SW480 (cell line): Measurements from ENCODE around the gene SND1.
A peak's percentile ranks its signal among the peaks of the same experiment; 100 is the strongest.

Experiments used
- DNase-seq: peaks from one replicate; pipeline ENCODE4 v3.0.0-alpha.2; 2016; ENCODE audit warnings: low spot score

SND1 gene

DNA sequence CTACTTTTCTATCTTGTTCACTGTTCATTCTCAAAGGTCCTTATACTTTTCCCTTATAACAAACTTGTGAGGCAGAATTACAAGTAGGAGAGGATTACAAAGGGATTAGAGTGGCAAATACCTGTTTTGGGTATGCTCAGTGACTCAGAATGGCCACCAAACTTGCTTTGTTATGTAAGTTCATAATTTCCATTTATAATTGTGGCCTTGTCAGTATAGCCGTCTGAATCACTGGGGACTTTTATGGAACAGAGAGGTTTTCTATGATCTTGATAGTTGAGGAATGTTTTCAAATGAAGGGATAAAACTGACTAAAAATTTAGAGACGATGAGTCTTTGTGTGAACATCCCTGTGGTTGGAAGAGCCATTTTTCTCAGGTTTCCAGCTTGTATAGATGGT is 116.2 kb downstream of the SND1 start:
- DNase-seq, result no peak

DNA sequence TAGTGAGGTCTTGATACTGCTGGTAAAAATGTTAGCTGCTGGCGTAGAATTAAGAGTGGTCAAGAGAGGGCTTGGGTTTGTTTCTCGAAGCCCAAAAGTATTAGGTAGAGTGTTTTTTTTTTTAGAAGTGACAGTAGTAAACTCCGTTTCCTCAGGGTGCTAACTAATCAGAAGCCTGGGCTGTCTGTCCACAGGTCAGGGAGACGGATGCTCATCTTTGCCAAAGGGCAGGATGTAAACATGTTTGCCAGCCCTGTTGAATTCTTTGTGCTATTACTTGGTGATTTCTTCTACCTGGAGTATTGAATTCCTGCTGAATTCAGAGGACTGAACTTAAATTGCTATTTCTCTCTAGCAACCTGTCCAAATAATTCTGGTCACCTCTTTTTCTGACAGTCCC is 117.1 kb downstream of the SND1 start:
- no peak for DNase-seq

DNA sequence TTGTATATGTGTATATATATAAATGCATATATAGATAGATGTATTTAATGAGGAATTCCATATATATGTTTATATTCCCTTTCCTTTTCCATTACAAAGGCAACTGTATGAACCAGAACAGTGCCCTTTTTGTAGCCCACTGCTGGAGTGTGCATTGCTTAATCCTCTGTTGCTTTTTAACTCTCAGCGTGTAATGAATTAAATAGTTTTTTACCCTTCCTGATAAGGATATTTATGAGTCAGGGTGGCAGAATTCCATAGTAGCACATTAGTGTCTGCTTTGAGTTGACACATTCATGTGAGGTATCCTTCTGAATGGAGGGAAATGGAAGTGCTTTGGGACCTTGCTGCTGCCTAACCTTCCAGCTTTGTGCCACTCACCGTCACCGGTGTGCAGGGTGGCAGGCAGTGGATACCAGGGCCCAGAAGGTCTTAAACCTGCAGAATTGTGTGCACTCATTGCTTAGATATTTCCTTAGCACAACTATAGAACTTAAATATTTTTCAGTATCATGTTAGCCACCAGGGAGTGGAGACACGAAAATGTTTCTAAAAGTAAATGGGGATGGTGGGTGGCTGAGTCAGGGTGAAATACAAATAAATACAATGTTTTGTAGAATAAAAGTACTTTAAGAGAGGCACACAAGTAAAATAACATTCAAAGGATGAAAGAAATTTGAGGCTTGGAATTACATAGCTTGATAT is 117.9 kb downstream of the SND1 start:
- no peak for DNase-seq

DNA sequence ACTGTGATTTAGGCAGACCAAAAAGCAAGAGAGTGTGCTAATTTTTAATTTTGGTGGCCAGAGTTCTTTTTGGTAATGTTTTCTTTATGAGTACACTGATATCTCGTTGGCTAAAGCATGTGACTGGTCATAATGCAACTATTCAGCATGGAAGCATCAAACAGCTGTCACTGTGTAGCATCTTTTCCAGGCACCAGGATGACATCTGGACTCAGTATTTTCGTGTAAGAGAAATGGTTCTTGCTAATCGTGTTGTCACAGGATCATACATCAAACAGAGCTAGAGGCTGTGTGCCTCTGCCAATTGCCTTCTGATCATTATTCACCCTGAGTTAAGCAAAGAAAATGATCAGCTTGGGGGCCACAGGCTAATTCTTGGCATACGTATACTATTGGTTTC is 118.9 kb downstream of the SND1 start:
- no peak for DNase-seq

DNA sequence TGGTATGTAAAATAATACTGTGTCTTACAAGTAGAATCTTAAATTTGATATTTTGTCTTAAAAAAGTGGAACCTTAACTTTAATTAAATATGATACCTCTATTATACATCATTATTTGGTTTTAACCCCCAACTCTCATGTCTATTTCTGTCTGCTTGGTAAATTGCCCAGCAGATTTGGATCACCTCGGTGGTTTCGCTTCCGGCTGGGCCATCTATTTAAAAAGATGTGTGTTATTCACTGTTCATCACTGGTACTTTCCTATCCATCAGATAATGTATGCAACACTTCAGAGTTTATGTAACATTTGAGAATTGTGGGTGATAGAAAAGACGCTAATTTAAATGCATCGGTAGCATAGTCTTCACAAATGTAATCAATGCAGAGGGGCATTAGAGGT is 119.7 kb downstream of the SND1 start:
- DNase-seq, result no peak

DNA sequence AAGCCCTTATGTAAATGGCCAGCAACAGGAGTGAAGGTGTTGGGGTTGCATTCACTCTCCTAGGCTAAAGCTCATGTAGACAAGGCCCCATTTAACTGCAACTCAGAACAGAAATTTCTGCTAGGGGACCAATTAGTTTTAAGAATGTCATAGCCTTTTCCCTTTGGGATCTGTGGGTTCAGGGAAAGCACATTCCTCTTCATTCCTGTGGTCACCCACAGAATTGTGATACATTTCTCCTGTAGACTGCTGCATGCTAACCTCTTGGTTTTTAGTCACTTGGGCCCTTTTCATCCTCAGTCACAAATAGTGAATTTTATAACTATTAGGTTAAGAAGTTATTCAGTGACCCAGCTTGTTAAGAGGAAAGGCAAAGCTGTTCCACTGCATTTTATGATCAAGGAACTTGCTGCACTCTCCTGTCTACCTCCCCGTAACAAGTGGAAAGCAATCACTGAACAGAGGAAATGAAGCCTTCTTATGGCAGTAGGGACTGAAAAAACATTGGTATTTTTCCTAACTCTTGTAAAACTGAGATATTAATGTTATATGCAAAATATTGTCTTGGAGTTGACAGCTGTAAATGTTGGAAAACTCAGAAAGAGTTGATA is 124.9 kb downstream of the SND1 start:
- peak; percentile 65 for DNase-seq

DNA sequence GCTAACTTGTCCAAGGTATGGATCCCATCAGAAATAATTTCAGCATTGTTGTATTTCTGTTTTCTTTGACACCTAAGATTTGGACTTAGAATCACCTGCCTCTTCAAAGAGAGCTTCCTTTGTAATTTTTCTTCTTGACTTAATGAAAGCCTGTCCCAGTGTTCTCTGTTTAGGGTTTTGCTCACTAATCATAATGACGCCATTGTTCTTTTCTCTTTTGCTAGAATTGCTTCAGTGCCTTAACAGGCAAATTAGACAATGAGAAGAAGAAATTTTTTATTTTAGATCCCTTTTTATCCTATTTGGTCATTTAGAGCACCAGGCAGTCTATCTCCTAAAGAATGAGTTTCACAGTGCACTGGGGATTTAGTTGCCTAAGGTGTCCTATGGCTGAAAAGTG is 128.5 kb downstream of the SND1 start:
- DNase-seq, result no peak

DNA sequence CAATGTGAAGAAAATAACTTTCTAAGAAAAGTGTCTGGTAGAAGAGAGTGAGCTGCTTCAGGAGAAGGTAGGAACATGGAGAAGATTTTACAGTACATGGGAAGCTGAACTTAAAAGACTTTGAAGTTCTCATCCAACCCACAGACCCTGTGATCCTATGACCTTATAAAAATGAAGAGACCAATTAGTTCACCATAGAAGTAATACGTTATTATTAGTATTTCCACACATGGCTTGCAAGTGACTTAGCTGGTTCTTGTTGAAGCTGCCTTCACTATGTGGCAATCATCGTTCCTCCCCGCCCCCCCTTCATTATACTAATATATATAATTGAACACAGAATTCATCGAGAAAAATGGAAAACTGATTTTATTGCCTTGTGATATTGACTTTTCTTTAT is 129.1 kb downstream of the SND1 start:
- DNase-seq, result no peak

DNA sequence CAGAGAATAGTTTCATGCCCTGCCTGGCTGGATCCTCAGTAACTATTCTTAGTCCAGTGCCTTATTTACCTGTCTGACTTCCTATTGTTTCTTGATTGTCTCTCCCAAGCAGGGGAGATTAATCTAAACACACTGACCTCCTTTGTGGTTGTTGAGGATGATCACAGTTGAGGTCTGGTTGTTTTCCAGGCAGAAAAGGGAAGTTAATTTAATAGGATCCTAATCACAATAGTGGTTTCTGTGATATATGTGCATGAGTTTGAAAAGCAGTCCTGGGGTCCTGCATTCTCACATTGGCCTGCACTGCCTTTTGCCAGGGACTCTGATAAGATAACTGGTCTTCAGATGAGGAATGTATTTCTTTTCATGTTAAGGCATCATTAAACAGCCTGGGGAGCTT is 130.1 kb downstream of the SND1 start:
- DNase-seq, result no peak

DNA sequence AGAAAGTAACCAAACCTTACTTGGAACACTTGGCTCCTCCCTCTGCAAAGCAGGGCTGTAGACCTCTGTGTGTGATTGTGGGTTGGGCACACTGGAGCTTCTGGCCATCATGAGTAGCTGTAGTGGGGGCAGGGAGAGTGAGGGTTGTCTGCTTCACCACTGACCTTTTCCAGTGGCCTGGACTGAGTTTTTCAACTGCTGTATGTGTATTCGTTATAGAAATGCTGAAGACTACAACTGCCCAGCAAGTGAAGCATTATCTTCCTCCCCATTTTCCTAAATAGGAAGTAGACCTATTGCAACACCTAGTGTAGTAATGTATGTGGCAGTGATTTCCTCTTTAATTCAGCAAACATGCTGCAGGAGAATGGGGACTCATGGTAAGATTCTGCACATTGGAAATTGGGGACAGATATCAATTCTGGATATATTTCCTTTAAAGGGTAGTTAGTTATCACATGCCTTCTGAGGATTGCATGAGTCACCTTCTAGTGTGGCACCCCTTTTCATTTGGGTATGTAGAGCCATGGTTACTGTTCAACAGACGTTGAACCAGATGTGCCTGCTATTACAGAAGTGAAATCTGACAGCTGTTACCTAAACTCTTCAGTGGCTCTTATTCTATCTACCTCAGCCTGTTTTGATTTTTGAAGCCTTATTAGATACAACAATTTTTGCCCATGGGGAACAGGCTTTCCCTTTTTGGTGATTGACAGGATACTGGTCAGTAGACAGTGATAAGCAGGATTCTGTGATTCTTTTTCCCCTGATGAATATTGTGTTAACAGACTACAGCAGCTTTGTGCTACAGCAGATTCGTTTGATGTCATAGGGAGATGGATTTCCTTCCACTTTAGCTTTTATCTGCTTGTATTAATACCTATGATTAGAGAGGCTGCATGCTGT is 130.9 kb downstream of the SND1 start:
- no peak for DNase-seq

DNA sequence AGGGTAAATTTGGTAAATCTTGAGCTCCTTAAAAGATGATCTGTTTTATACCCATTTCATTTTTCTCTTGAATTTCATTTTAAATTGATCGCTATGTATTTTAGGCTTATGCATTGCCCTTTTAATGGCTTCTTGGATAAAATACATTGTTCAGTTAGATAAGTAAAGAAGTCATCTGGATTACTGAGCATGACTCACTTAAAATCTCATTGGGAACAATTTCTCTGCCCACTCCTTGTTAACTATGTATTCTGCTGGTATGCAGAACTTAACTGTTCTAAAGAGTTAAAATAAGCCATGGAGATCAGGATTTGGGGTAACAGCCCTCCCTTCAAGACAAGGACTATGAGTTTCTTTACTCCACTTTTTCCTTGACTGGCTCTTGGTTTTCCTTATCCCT is 134.2 kb downstream of the SND1 start:
- no peak for DNase-seq

DNA sequence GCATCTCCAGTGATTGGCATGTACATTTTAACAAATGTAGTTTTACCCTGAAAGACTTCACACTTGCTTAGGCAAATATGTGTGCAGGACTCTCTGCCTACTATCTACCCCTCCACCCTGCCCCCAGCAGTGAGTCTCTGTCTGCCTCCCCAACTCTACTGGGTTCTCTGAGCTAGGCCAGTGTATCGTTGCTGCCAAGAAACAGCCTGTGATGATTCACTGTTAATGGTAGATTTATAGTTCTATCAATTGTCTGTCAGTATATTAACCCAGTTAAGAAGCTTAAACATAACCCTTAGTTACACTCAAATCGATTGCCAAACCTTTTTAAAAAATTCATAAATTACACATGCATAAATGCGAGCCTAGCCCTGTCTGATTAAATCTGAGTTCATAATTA is 137.0 kb downstream of the SND1 start:
- DNase-seq, result no peak

DNA sequence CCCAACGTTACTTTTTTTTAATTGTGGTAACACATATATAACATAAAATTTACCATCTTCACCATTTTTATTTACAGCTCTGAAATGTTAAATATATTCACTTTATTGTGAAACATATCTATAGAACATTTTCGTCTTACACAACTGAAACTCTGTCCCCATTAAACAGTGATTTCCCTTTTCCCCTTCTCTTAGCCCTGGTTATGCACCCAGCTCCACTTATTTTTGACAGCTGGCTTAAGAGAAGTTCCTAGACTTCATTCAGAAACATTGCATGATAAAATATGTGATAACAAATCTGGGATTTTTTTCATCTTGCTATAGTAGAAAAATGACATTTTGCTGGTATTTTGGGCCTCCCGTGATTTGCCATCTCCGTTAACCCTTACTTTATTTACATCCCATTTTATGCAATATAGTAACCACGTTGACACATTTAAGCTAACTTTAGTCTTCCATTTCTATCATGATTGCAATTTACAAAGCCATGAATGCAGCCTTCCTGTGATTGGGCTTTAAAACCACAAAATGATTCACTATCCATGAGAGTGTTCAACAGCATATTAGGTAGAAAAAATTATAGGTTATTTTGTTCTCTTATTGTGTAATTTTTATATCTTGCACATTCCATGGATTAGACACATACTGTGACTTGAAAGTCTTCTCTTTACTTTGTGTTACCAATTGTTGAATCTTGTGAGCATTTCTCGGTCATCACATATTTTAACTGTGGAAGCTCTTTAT is 139.6 kb downstream of the SND1 start:
- no peak for DNase-seq

DNA sequence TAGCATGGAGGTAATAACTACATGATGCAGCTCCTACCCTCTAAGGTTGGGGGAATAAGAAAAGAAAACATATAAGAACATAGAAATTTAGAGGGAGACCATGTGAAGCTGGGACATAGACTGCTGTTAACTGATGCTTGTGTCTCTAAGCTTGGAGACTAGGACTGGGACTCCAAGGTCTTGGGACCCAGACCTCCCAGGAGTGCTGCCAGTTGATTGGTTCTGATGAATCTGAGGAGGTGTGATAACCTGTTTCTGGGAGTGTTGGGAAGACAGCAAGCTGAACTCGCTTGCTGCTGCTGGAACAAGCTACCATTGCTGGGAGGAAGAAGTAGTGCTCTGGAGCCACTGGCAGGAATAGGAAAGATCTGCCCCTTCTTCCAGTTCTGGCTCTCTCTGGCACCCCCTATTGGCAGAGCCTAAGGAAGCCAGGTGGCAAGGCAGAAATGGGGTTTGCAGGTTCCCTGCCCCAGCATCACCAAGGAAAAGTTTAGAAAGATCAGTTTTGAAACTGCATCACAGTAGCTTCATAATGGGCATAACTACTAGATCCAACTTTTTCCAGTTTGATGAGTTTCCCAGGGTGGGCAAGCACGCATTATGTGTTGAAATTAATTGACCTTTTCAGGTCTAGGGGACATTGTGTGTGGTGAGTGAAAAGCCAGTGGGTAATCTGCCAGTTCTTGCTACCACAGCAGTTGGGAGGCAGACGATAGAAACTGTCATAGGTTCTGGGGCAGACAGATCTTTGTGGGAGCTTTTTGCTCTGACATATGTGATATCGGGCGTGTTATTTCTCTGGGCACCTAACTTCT is 140.7 kb downstream of the SND1 start:
- peak; percentile 33 for DNase-seq

DNA sequence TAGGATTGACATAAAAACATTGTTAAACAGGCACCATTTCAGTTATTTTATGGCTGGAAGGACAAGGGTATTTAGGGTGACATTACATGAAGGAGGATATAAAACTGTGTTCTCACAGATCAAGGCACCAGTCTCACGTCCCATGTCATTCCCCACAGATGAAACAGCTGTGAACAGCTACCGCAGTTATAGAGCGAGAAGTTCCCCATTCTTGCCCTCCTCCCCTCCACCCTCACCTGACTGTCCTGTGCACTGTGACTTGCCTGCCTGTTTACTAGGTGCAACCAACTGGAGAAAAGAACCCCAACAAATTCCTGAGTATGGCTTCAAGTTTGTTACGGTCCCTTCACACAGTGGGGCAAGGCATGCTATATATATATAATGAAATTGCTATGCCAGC is 141.6 kb downstream of the SND1 start:
- DNase-seq, result no peak

DNA sequence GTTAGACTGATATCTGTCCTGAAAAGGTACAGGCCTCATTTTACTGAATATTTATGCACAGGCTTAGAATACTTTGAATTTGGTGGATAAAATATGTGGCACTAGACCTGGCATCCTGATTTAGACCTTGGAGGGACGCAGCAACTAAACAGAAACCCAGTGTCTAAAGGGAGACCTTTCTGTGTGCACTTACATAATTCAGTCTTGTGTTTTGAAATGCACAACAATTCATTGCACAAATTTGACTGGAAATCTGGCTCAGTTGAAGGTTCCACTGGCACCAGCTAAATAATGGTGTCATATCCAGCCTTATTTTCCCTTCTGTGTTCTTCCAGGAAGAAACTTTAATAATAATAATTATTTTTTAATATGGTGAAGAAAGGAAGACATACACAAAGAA is 142.1 kb downstream of the SND1 start:
- DNase-seq, result no peak

DNA sequence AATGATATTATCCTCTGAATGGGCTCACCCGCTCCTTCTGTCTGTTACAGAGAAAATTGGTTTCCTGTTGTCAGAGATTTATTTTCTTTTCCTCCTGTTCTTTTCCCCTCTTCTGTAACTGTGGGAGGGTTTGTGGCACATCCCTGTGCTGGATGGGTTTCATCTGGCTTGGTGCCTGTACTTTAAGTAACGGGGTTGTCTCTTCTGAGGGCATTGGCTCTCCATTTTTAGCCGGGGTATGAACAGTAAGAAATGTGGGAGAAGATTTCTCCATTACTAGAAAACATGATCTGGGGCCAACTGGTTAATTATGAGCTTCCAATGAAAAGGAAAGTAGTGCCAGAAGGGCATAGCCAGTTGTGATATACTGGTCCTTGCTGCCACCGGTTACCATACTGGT is 142.6 kb downstream of the SND1 start:
- no peak for DNase-seq

DNA sequence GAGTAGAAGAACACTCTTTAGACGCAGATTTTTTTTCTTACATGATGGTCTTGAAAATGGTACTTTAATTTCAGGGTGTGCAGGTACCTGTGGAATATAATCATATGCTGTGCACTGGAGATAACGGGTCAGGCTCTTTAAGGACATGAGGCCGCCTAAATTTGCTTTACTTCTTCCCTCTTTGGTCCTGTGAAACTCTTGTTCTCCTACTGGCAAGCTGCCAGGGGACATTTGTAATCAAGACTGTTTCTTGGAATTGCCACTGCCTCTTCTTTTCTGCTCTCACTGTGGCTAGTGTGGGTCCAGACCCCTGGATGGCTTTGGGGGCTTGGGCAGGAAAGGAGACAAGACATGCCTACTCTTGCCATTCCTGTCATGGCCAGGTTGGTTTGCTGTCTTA is 146.0 kb downstream of the SND1 start:
- DNase-seq, result no peak

DNA sequence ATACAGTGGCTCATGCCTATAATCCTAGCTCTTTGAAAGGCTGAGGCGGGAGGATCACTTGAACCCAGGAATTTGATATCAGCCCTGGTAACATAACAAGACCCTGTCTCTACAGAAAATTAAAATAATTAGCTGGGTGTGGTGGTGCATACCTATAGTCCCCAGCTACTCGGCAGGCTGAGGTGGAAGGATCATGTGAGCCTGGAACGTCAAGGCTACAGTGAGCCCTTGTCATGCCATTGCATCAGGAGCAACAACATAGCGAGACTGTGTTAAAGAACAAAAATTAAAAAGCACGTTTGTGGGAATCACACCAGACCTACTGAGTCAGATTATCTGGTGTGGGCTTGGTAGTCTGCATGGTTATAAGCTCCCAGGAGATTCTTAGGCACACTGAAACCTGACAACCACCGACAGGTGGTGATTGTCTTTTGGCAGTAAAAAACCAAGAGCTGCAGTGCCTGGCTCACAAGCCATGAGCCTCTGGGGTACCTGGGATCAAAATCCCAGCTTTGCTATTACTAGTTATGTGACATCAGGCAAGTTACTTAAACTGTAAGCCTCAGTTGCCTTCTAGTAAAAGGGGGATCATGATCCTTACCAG is 146.9 kb downstream of the SND1 start:
- DNase-seq, result no peak

DNA sequence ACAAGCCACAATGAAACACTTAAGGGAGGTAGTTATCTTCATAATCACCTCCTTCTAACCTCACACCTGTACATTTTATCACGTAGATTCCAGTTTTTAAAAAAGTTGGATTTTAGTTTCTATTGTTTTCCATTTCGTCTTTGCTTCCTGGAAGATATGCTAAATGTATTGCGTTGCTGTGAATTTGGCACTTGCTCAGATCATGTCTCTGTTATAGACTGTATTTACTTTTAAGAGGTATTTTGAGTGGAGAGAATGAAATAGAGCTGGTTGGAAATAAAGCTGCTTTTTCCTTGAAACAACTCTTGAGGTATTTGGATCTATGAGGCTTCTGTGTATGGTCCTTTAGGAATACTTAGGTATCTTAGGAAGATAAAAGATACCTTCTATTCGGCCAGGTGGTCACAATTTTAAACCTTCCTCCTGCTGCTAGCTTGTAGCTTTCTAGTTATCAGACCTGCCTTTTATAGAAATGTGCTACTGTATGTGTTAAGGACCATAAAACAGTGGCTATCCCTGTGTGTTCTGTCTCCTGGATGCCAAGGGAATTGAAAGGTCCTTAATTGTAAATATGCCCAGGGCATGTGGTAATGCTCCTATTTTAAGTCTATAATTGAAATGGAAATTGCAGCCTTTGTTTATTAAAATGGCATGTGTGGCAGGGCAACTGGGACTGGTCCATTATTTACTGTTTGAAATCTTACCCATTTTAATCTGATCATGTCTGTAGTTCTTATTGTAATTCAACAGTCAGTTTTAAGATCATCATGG is 147.7 kb downstream of the SND1 start:
- DNase-seq, result no peak
